ENCODE data around the gene BRINP1.

DNA sequence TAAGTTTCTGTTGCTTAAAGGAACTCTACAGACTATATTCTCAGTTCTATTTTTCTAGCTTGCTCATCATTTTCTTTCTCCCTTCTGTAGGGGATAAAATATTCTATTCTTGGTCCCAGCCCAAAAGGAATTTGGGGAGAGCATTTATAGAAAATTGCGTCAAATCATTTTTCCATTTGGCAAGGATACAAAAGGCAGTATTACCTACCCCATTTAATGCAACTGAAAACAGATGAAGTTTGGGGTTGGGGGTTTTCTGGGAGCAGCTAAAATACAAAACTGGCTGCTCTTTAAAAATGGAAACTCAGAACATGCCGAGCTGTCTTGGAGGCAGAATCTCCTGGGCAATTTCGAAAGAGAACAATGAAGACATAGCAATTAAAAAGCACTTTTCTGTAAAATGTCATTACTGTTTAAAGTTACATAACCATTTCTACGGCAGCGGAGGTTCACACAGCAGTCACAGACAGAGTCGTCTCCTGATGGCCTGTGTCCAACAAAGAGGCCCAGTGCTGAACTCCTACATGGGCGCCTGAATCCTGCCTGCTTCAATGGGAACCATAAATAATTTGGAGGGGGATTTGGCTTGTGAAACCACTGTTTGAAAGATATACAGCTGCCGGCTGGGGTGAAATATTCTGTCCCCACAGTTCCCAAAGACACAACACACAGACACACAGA, 152.4 kb downstream of the BRINP1 start:
- TF ChIP-seq, protein P1, sequence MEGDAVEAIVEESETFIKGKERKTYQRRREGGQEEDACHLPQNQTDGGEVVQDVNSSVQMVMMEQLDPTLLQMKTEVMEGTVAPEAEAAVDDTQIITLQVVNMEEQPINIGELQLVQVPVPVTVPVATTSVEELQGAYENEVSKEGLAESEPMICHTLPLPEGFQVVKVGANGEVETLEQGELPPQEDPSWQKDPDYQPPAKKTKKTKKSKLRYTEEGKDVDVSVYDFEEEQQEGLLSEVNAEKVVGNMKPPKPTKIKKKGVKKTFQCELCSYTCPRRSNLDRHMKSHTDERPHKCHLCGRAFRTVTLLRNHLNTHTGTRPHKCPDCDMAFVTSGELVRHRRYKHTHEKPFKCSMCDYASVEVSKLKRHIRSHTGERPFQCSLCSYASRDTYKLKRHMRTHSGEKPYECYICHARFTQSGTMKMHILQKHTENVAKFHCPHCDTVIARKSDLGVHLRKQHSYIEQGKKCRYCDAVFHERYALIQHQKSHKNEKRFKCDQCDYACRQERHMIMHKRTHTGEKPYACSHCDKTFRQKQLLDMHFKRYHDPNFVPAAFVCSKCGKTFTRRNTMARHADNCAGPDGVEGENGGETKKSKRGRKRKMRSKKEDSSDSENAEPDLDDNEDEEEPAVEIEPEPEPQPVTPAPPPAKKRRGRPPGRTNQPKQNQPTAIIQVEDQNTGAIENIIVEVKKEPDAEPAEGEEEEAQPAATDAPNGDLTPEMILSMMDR (conservative IDR thresholded peaks at IDR 0.05): no peak
- no peak for TF ChIP-seq EZH2 (IDR thresholded peaks at IDR 0.05; ENCODE audit: low read depth)
